Lower lobe of right lung (tissue), 2 donors: Measurements from ENCODE around the gene HCN3. TPM values are rescaled to one million over a fixed set of nuclear protein-coding genes. Genes with fewer than 3 reads are reported as not detected.

Source experiments
- ATAC-seq, 2 donors: fragments of 200-7000 bp; cut with Tn5 transposase; one replicate each; pipeline ENCODE4 v1.9.1; 2020 to 2022; ENCODE audit warnings: mild to moderate bottlenecking in 2 of 2, moderate library complexity in 2 of 2
- DNase-seq: peaks from one replicate; pipeline ENCODE4 v3.0.0-alpha.2; 2020
- H3K27ac ChIP-seq: fragments of 200-600 bp; one replicate; pipeline ENCODE4 v1.8.0; 2022
- H3K27me3 ChIP-seq: fragments of 200-600 bp; one replicate; pipeline ENCODE4 v1.8.0; 2022; ENCODE audit warnings: low read depth
- H3K36me3 ChIP-seq: fragments of 200-600 bp; one replicate; pipeline ENCODE4 v1.8.0; 2022; ENCODE audit warnings: mild to moderate bottlenecking
- H3K4me1 ChIP-seq: fragments of 200-600 bp; one replicate; pipeline ENCODE4 v1.8.0; 2022
- H3K4me3 ChIP-seq: fragments of 200-600 bp; one replicate; pipeline ENCODE4 v1.8.0; 2022; ENCODE audit warnings: mild to moderate bottlenecking
- H3K9me3 ChIP-seq: fragments of 200-600 bp; one replicate; pipeline ENCODE4 v1.8.0; 2022
- CTCF ChIP-seq: fragments of 200-600 bp; IDR thresholded peaks from one replicate; pipeline ENCODE4 v1.8.0; 2022; ENCODE audit warnings: antibody characterized with exemption, mild to moderate bottlenecking
- intact Hi-C: fragments of 100-400 bp; cut with DNase I; formaldehyde crosslinking; loops from one replicate; pipeline ENCODE4 v1.11.0; 2022
- total RNA-seq: library from RNA; stranded (reverse); fragmentation: NEBNext Ultra II Directional; extraction: Animal tissue kit (Norgen Biotek cat#: 25700); gene quantifications from one replicate; pipeline ENCODE4 v1.2.1, GENCODE V29; 2021
- donor health status: DM: no; HTN: yes; CAD: no; lungs with severe emphysema.

Gene HCN3
- total RNA-seq, 1 donor from 2014 or later: 4.2 TPM

- DNase-seq (no peak), ATAC-seq (no peak)
- H3K4me1 ChIP-seq: peaks cover 22% of the 10 kb centered on the region
- TF ChIP-seq CTCF: no peak
- peaks cover 92% of the 10 kb centered on the region for H3K36me3 ChIP-seq
- H3K9me3 ChIP-seq: no peaks in the 10 kb centered on the region
- H3K4me3 ChIP-seq: no peak overlapping the region
- intact Hi-C loops: no loop called here
- H3K27ac ChIP-seq: no peak overlapping the region
- H3K27me3 ChIP-seq: no peaks in the 10 kb centered on the region
Observed at GRCh38 chr1:155267373-155267772, 9.9 kb upstream of the HCN3 start.

- intact Hi-C loops: no loop called here
- Histone ChIP-seq H3K9me3 (no peaks in the 10 kb centered on the region), H3K27me3 (no peaks in the 10 kb centered on the region), H3K27ac (no peak overlapping the region), H3K4me3 (no peak overlapping the region), H3K4me1 (peaks cover 18% of the 10 kb centered on the region), H3K36me3 (peaks cover 83% of the 10 kb centered on the region)
- no peak for TF ChIP-seq CTCF
- DNase-seq (no peak), ATAC-seq (no peak)
Observed at GRCh38 chr1:155268630-155269029, 8.6 kb upstream of the HCN3 start.

GRCh38 chr1:155269381-155269780, 7.9 kb upstream of the HCN3 start:
- no peak for ATAC-seq
- intact Hi-C loops: no loop called here
- no peak overlapping the region for H3K4me3 ChIP-seq
- peaks cover 76% of the 10 kb centered on the region for H3K36me3 ChIP-seq
- no peak overlapping the region for H3K27ac ChIP-seq
- H3K4me1 ChIP-seq: peaks cover 23% of the 10 kb centered on the region
- DNase-seq: no peak
- no peak for TF ChIP-seq CTCF
- H3K27me3 ChIP-seq: no peaks in the 10 kb centered on the region
- no peaks in the 10 kb centered on the region for H3K9me3 ChIP-seq

- H3K36me3 ChIP-seq: peaks cover 43% of the 10 kb centered on the region
- peaks cover 35% of the 10 kb centered on the region for H3K4me1 ChIP-seq
- H3K27me3 ChIP-seq: no peaks in the 10 kb centered on the region
- H3K9me3 ChIP-seq: no peaks in the 10 kb centered on the region
- peak overlapping the region; percentile 83 for H3K4me3 ChIP-seq
- no peak for TF ChIP-seq CTCF
- peak overlapping the region; percentile 92 for H3K27ac ChIP-seq
- intact Hi-C loops: no loop called here
- ATAC-seq (peak; percentile 55 to 69), DNase-seq (no peak)
Observed at GRCh38 chr1:155272466-155273342, 4.6 kb upstream of the HCN3 start.

- peak; percentile 94 to 95 for ATAC-seq
- Histone ChIP-seq H3K27me3 (no peaks in the 10 kb centered on the region), H3K9me3 (no peaks in the 10 kb centered on the region), H3K36me3 (peaks cover 34% of the 10 kb centered on the region), H3K4me3 (peak within 1 kb of the TSS; percentile 83), H3K4me1 (peaks cover 44% of the 10 kb centered on the region), H3K27ac (peak within 1 kb of the TSS; percentile 92)
- no peak for TF ChIP-seq CTCF
- intact Hi-C loops: no loop called here
- DNase-seq: peak; percentile 98
Observed at GRCh38 chr1:155273343-155274245, 3.7 kb upstream of the HCN3 start, which contains the start of gene CLK2. CLK2 (minus strand) TSS chr1:155273504; CDS start chr1:155270977, 2,527 bp downstream.
